HCT116 (cell line): ENCODE data around the gene RLN3. TPM values are rescaled to one million over a fixed set of nuclear protein-coding genes. Genes with fewer than 3 reads are reported as not detected.
A peak's percentile ranks its signal among the peaks of the same experiment; 100 is the strongest.

ENCODE experiments used
- ATAC-seq: fragments of 200-7000 bp; cut with Tn5 transposase; 2 replicates; pipeline ENCODE4 v1.9.1; 2020; ENCODE audit warnings: mild to moderate bottlenecking, moderate library complexity
- BruUV-seq: library from RNA; stranded (reverse); fragments of 400-500 nt; replicated peaks from 2 replicates; lab custom pipeline; 2021; lab: Mats Ljungman, UMichigan
- CTCF ChIA-PET: fragments of 300-600 bp; sonication (Branson Sonifier 250); formaldehyde crosslinking; loops from one replicate; lab custom pipeline; 2021; ENCODE audit warnings: antibody characterized with exemption; lab: Charles Lee
- POLR2A ChIA-PET: fragments of 300-600, 350-600 bp; sonication (Branson Sonifier 250); formaldehyde crosslinking; loops from one replicate; lab custom pipeline; 2021; ENCODE audit warnings: antibody characterized with exemption; lab: Charles Lee
- RAD21 ChIA-PET, 2 experiments: fragments of 300-600 bp; sonication (Branson Sonifier 250); formaldehyde crosslinking; loops; one replicate each; lab custom pipeline; 2023; ENCODE audit warnings: low total read pairs in 2 of 2; ENCODE audit not compliant: uncharacterized antibody in 2 of 2, unreplicated experiment in 2 of 2, low non-redundant PET in 1 of 2; lab: Charles Lee
- DNase-seq: peaks from one replicate; pipeline ENCODE4 v3.0.0-alpha.2; 2010; ENCODE audit warnings: low read depth, low spot score
- H2AFZ ChIP-seq: fragments of 200-600 bp; shearing (Covaris generic), sonication (generic); 2 replicates; pipeline ENCODE4 v1.6.1; 2017; ENCODE audit warnings: low read depth, mixed run types, mixed read lengths, antibody characterized with exemption, low read length; ENCODE audit not compliant: poor library complexity, severe bottlenecking
- H3K27ac ChIP-seq: 2 replicates; pipeline ENCODE4 v1.5.1; 2012; ENCODE audit warnings: low read depth, low read length
- H3K27me3 ChIP-seq: fragments of 200-600 bp; sonication (generic); 2 replicates; pipeline ENCODE4 v1.6.1; 2016; ENCODE audit warnings: mixed run types, low read length, mixed read lengths; ENCODE audit not compliant: insufficient read depth
- H3K36me3 ChIP-seq, 2 experiments: fragments of 200-500 bp in 1 of 2; fragments of 200-600 bp in 1 of 2; sonication (Bioruptor generic) in 1 of 2; sonication (generic) in 1 of 2; 2 replicates each; pipeline versions ENCODE4 v1.5.1 to v1.6.1; 2014 to 2016; ENCODE audit warnings: low read length in 2 of 2, inconsistent platforms in 1 of 2, mixed read lengths in 1 of 2, mixed run types in 1 of 2; ENCODE audit not compliant: insufficient read depth in 2 of 2, control insufficient read depth in 1 of 2
- H3K4me1 ChIP-seq, 2 experiments: fragments of 200-600 bp in 1 of 2; sonication (generic) in 1 of 2; 2 replicates each; pipeline versions ENCODE4 v1.5.1 to v1.6.1; 2012 to 2017; ENCODE audit warnings: low read length in 2 of 2, inconsistent platforms in 1 of 2, mild to moderate bottlenecking in 1 of 2, mixed read lengths in 1 of 2, mixed run types in 1 of 2, moderate library complexity in 1 of 2; ENCODE audit not compliant: insufficient read depth in 2 of 2, control insufficient read depth in 1 of 2
- H3K4me2 ChIP-seq: fragments of 200-600 bp; sonication (generic); 2 replicates; pipeline ENCODE4 v1.6.1; 2017; ENCODE audit warnings: mixed run types, low read length, mixed read lengths
- H3K4me3 ChIP-seq, 2 experiments: fragments of 200-600 bp in 1 of 2; sonication (generic) in 1 of 2; replicated peaks in 1 of 2; 2 replicates each; pipeline ENCODE4 v1.5.1; 2011 to 2016; ENCODE audit warnings: low read length in 2 of 2, control low read depth in 1 of 2, low read depth in 1 of 2, mild to moderate bottlenecking in 1 of 2, mixed read lengths in 1 of 2, mixed run types in 1 of 2
- H3K79me2 ChIP-seq: fragments of 200-600 bp; sonication (generic); 2 replicates; pipeline ENCODE4 v1.6.1; 2017; ENCODE audit warnings: mild to moderate bottlenecking, mixed run types, low read length, moderate library complexity, mixed read lengths; ENCODE audit not compliant: insufficient read depth
- H3K9ac ChIP-seq: fragments of 200-600 bp; sonication (generic); 2 replicates; pipeline ENCODE4 v1.6.1; 2016; ENCODE audit warnings: low read length, mixed read lengths
- H3K9me2 ChIP-seq: fragments of 200-600 bp; sonication (generic), shearing (Covaris generic); 2 replicates; pipeline ENCODE4 v1.6.1; 2017; ENCODE audit warnings: mixed run types, mild to moderate bottlenecking, moderate library complexity; ENCODE audit not compliant: insufficient read depth
- H3K9me3 ChIP-seq, 2 experiments: fragments of 200-500 bp in 1 of 2; fragments of 200-600 bp in 1 of 2; sonication (Bioruptor generic) in 1 of 2; sonication (generic) in 1 of 2; 2 replicates each; pipeline ENCODE4 v1.6.1; 2014 to 2017; ENCODE audit warnings: low read length in 2 of 2, mixed read lengths in 2 of 2, inconsistent platforms in 1 of 2, low read depth in 1 of 2, mild to moderate bottlenecking in 1 of 2, mixed run types in 1 of 2, moderate library complexity in 1 of 2; ENCODE audit not compliant: control insufficient read depth in 1 of 2, insufficient read depth in 1 of 2
- H4K20me1 ChIP-seq: fragments of 200-600 bp; sonication (generic), shearing (Covaris generic); 2 replicates; pipeline ENCODE4 v1.6.1; 2017; ENCODE audit warnings: mixed run types, mild to moderate bottlenecking, moderate library complexity; ENCODE audit not compliant: insufficient read depth
- CEBPB ChIP-seq: IDR thresholded peaks from 2 replicates; pipeline ENCODE4 v1.6.1; 2012; ENCODE audit warnings: low read depth
- POLR2AphosphoS5 ChIP-seq: IDR thresholded peaks from 2 replicates; pipeline ENCODE4 v1.6.1; 2011; ENCODE audit warnings: mild to moderate bottlenecking, low read depth, low read length, moderate library complexity
- SIN3A ChIP-seq: IDR thresholded peaks from 2 replicates; pipeline ENCODE4 v1.6.1; 2012; ENCODE audit warnings: low read depth
- intact Hi-C: fragments of 100-400 bp; cut with micrococcal nuclease; formaldehyde crosslinking; loops from 2 replicates; pipeline ENCODE4 v1.10.0; 2022
- total RNA-seq: library from RNA; stranded (reverse); gene quantifications from one replicate; pipeline ENCODE4 v1.2.1, GENCODE V29; 2021; ENCODE audit not compliant: unreplicated experiment
- TF ChIP-seq, protein P1 (sequence below): IDR thresholded peaks from 2 replicates; pipeline ENCODE4 v1.6.1; 2011; ENCODE audit warnings: mild to moderate bottlenecking, low read length, moderate library complexity; ENCODE audit not compliant: insufficient replicate concordance; ENCODE audit errors: extremely low read depth

The RLN3 gene
- total RNA-seq, 1 experiment from 2014 or later = not detected

GRCh38 chr19:14028901-14029300 lies 953 bp downstream of the RLN3 start (continued):
- TF ChIP-seq, protein P1, sequence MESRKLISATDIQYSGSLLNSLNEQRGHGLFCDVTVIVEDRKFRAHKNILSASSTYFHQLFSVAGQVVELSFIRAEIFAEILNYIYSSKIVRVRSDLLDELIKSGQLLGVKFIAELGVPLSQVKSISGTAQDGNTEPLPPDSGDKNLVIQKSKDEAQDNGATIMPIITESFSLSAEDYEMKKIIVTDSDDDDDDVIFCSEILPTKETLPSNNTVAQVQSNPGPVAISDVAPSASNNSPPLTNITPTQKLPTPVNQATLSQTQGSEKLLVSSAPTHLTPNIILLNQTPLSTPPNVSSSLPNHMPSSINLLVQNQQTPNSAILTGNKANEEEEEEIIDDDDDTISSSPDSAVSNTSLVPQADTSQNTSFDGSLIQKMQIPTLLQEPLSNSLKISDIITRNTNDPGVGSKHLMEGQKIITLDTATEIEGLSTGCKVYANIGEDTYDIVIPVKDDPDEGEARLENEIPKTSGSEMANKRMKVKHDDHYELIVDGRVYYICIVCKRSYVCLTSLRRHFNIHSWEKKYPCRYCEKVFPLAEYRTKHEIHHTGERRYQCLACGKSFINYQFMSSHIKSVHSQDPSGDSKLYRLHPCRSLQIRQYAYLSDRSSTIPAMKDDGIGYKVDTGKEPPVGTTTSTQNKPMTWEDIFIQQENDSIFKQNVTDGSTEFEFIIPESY = no peak

- Histone ChIP-seq H3K4me3 (peak overlapping the region; percentile 72 to 81), H3K9me3 (no peaks in the 10 kb centered on the region), H2AFZ (peak overlapping the region; percentile 76), H3K9me2 (no peaks in the 10 kb centered on the region), H3K9ac (peak overlapping the region; percentile 88), H3K4me2 (peak overlapping the region; percentile 96), H3K27ac (peak overlapping the region; percentile 87), H4K20me1 (no peaks in the 10 kb centered on the region), H3K27me3 (no peaks in the 10 kb centered on the region), H3K4me1 (peaks cover 3 to 15% of the 10 kb centered on the region in 2 experiments), H3K36me3 (no peaks in the 10 kb centered on the region), H3K79me2 (no peaks in the 10 kb centered on the region)
- BruUV-seq = no TSS peak
- ChIA-PET CTCF (interaction anchor here (0.6 to 2.3 kb wide), 9 partner anchors 12 to 64 kb away, joined by 3 to 11 read pairs (median 5); partner anchors contain the start of genes MISP3 and RFX1), POLR2A (interaction anchor here (0.5 to 1.9 kb wide), 5 partner anchors 9 to 331 kb away, joined by 4 to 10 read pairs (median 4); partner anchors contain the start of gene RFX1), RAD21 (no interaction called here)
- ATAC-seq = no peak
- no peak for DNase-seq
- TF ChIP-seq CEBPB = no peak
- no peak for TF ChIP-seq SIN3A
- no peak for TF ChIP-seq POLR2AphosphoS5
- intact Hi-C loops = no loop called here
Measured at GRCh38 chr19:14030997-14031718, 3.2 kb downstream of the RLN3 start.
